CD4-positive, alpha-beta T cell treated with Interleukin-21 for 1 hour (primary cell): ENCODE data around the gene COLEC11.

Source experiments
- DNase-seq: peaks from one replicate; pipeline ENCODE4 v3.0.0-alpha.2; 2020

Gene COLEC11

DNA sequence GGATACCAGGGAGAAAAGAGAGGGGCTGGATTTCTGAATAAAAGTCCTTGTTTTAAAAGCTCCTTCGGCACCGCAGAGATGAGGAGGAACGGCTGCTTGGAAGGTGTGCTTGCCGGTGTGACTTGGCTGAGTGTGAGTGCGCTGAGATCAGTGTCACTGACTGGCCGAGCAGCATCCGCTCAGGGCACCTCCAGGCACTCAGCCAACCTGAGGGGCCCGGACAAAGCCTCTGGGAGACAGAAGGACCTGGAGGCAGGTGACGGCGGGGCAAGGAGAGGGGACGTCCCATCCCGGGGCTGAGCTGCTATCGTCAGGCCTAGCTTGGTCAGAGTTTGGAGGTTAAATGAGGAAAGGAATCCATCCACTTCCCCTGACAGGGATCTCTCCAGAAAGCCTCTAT, 46.3 kb downstream of the COLEC11 start:
- no peak for DNase-seq

DNA sequence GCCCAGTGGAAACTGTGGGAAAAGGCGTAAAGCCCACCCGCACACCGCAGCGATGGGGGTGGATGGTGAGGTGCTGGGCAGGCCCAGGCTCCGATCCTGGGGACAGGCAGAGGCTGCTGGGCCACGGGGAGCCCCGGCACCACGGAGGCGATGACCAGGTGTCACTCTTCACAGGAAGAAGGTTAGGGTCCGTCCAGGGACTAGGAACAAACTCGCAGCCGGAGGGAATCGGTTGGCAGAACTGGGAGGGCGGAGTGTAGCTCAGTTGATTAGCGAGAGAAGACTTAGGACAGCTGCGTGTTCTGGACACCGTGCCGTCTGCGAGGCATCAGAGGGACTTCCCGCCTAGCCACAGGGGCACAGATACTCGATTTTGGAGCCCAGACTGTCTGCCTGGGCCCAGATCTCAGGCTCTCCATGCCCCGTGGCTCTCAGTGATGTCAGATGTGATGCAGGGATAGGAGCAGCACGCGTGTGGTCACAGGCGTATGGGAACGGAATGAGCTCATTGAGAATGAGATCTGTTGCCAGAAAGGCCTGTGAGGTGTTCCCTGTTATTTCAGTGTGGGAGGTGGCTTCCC, 47.0 kb downstream of the COLEC11 start:
- DNase-seq = no peak

DNA sequence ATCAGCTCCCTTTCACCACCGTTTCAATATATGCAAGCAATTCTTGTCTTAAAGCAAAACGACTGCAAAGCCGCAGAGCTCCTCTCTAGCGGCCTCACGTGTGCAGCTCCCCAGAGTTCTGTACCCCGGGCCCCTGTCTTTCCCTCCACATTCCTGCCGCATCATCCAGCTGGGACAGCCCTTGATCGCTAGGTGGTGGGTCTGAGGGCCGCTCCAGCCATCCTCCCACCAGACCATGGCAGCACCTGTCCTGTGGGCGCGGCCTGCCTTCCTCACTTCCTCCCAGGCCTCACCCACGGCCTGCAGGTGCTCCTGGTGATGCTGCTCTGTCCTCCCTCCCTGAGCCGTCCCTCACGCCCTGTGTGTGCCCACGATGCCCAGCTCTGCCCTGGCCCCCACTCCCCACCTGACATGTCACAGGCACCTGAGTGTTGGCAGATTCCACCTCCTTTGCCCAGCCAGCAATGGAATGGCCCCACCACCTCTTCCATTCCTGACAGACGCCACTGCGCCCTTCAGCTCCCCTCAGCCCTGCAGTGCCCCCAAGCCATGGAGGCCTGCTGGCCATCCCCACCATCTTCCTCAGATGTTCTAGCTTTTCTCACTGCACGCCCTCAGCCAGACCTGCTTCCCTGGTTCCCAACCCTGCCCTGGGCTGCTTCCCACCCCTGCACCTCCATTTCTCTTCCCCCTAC, 47.8 kb downstream of the COLEC11 start:
- DNase-seq = no peak

DNA sequence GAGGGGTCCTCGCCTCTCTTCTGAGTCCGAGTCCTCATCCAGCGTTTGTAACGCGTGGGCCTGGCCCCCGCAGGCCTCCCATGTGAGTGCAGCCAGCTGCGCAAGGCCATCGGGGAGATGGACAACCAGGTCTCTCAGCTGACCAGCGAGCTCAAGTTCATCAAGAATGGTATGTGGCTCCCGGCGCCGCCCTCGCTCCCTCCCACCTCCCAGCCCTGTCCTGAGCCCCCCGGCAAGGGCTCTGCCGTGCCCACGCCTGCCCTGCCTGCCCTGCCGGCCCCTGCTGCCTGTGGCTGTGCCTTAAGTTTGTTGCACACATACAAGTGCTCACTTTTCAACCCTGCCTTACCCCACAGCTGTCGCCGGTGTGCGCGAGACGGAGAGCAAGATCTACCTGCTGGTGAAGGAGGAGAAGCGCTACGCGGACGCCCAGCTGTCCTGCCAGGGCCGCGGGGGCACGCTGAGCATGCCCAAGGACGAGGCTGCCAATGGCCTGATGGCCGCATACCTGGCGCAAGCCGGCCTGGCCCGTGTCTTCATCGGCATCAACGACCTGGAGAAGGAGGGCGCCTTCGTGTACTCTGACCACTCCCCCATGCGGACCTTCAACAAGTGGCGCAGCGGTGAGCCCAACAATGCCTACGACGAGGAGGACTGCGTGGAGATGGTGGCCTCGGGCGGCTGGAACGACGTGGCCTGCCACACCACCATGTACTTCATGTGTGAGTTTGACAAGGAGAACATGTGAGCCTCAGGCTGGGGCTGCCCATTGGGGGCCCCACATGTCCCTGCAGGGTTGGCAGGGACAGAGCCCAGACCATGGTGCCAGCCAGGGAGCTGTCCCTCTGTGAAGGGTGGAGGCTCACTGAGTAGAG, 48.7 kb downstream of the COLEC11 start:
- DNase-seq = no peak

DNA sequence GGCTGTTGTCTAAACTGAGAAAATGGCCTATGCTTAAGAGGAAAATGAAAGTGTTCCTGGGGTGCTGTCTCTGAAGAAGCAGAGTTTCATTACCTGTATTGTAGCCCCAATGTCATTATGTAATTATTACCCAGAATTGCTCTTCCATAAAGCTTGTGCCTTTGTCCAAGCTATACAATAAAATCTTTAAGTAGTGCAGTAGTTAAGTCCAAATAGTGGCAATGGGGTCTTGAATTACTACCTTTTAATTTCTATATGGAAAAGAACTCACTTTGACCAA, 49.3 kb downstream of the COLEC11 start:
- DNase-seq = no peak

DNA sequence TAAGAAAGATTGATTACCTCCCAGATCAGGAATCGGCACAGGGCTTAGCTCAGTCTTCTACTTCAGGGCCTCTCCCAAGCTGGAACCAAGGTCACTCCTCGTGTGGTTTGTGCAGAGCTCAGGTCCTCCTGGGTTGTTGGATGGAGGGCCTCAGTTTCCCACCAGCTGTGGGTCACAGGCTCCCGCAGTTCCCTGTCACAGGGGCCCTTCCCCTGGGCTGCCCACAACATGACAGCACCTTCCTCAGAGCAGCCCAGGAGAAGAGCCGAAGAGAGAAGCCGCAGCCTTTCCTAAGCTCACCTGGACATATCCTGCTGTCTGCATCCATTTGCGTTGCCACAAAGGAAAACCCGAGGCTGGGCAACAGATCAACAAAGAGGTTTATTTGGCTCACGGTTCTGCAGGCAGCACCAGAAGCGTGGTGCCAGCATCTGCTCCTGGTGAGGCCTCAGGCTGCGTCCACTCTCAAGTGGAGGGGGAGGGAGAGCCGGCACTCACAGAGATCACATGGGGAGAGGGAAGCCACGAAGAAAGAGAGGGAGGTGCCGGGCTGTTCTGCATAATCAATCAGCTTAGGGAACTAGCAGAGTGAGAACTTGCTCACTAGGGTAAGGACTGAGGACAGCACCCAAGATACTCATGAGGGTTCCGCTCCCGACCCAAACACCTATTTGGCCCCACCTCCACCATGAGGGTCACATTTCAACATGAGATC, 50.1 kb downstream of the COLEC11 start:
- no peak for DNase-seq

DNA sequence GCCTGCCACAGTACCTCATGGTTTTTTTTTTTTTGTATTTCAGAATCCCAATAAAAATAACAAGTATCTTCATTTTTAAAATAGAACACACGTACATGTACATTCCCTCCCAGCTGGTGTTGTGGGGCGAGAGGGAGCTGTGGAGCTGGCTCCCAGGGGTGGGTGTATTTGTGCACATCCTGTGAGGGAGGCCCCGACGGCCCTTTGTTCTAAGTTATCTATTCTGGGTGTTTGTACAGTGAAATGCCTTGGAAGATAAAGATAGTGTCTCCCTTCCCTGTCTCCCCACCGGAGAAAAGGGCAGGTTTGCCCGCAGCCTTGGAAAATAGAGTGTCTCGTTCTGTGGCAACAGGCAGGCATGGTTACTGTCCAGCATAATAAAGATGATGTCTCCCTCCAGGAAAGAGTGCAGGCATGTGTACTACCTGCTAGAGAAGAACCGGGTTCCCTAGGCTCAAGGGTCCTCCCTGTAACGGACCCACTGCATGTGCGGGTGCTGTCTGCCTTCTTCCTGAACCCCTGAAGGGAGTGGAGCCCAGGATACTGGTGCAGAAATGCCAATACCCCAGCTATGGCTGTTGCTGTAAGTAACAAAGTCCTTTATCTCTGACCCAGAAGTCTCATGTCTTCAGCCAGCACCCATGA, 51.0 kb downstream of the COLEC11 start:
- DNase-seq = no peak

DNA sequence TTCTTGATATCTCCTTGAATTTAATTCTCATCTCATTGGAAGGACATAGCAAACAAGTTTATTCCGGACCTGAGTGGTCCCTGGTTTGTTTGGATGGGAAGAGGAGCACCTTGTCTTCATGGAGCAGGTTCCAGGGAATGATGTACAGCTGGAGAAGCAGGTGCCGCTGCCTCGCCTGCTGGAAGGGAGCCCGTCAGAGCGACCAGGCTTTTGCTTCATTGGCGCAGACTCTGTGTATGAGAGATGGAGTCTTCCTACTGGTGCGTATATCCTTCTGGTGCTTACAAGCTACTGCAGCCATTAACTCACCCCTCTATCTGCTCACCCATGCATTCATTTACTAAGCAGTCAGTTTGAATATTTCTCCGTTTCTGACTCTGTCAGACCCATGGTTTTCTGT, 51.5 kb downstream of the COLEC11 start:
- no peak for DNase-seq

DNA sequence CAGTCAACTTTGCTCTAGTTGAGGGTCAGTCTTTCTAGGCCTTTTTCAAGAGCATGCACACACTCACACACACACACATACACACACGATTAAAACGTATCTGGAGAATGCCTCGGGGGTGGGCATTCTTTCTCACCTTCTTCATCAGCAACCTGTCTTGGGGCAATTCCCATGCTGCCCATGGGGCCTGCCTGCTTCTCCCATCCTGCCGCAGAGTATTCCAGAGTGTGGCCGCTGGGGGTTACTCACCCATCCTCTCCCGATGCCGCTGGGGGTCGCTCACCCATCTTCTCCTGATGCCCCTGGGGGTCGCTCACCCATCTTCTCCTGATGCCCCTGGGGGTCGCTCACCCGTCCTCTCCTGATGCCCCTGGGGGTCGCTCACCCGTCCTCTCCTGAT, 52.3 kb downstream of the COLEC11 start:
- DNase-seq = no peak

DNA sequence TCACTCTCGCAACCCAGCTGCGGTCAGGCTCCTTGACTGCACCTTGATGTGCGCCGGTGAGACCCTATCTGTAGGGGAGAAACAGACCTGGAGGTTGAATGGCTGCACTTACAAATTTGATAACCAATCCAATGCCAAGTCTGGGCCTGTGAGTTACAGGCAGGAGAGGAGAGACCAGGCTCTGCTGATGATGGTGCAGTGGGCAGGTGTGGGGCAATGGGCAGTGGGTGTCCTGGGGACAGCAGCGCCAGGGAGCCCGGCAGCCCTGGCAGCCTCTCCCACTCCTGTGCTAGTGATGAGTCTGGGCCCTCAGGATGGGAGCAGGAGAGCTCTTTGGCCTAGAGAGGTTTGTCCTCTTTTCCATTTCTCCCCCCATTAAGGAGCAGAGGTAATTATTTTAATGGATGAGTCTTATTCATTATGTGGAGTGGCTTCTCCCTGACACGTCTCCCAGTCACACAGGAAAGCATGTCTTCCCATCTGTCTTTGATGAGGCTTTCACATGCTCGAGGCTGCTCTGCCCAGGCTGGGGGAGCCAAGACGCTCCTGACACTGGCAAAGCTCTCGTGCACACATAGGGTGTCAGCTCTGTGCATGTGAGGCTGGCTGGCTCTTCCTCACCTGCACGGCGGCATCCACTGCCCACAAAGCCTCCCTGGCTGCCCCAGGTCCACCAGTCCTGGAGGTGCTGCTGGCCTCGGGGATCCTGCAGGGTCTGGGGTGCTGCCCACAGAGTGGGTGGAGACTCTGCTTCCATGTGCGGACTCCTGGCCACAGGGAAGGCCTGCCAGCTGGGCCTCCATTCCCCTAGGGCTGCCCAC, 53.1 kb downstream of the COLEC11 start:
- DNase-seq = no peak

DNA sequence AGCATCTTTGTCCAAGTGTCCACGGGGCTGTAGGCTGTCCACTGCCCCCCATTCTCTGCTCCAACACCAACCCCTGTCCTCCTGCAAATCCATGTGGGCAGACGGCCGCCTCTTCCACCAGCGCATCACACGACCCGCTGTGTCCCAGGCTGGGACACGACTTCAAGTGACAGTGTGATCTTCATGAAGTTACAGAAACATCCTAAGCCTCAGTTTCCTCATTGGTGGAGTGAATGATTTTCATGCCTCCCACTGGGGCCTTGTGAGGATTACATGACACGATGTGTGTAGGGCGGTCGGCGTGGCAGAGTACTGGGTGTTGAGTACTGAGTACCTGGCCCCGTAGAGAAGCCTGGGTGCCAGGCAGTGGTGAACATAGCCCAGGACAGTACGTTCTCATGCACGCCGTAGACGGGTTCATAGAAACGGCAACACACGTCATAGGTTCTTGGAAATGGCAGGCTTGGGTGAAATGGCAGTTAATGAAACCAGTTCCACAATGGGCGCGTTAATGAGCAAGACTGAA, 53.8 kb downstream of the COLEC11 start:
- DNase-seq = no peak

DNA sequence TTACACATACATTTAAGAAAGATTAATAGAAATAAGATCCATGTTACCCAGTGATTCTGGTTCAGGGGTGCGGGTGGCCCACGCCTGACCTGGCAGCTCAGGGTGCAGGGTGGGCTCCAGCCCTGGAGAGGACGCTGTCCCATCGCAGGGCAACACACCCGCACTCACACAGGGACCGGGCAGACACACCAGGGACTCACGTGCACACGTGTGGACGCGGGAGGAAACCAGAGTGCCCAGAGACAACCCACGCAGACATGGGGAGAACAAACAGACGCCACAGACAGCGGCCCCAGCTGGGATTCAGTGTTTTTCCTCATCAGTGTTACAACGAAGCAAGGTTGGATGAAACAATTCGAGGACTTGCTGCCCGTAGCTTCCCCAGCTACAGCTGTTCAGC, 54.7 kb downstream of the COLEC11 start:
- DNase-seq = no peak

DNA sequence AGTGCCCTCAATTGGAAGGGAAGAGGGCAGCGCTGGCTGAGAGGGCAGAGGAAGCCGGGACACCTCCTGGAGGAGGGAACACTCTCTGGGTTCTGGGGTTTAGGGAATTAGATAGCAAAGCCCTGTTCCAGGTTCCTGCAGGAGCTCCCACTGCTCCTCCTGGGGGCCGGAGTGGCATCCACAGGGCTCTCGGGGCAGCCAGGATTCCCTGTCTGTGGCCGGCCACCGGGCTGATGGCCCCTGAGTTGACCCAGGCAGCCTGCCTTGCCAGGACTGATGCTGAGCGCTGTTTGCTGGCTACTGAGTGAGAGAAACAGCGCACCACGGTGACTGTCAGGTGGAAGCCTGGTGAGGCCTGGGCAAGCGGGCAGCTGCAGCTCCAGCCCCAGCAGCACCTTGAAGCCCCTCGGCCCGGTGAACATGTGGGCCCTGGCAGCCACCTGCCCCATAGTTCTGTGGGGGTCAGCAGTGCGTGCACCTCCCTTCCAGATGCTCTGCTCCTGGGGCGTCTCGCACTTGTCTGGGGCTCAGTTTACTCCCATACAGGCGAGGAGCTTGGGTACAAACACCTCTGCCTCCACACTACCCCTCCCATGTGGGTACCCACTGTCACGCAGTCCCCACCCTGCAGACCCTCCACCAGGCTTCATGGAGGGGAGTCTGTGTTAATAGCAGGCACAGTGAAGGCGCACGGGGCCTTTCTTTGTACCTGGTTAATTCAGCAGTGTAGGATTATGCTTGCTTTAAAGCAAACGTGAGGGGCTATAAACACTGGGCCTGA, 55.4 kb downstream of the COLEC11 start:
- no peak for DNase-seq

DNA sequence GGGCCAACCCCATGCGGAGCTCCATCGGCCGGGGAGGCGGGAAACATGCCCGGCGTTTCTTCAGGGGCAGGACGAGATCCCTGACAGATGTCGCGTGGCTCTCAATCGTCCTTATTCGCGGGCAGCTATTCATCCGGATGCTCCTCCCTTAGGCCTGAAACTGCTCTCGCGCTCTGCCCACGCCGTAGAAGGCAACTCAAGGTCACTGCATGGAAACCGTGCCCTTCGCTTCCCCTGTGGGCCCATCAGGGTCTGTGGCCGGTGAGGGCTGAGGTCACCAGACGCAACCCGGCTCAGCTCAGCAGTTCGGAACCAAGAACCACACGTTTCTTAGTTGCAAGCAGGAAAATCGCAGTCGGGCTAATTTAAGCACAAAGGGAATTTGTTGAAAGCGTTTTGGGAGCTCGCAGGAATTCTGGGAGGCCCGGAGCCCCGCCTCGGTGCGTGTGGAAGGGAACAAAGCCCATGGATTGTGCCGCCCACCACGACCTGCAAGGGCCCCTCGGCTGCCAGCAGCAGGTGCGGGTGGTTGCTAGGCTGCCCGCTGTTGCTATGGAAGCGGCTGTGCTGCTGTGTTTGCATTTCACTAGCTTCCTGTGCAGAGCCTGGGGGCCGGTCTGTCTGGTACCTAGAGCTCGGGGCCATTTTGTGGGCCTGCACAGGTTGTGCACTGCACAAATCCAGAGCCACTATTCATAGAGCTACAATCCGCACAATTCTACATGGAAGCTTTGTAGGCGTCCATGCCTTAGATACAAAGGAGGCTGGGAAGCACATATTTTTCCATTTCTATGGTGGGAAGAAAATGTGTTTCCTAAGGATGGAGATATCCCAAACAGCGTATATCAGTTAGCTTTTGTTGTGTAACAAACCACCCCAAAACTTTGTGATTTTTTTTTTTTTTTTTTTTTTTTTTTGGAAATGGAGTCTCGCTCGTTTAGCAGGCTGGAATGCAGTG, 57.1 kb downstream of the COLEC11 start:
- peak; percentile 76 for DNase-seq

DNA sequence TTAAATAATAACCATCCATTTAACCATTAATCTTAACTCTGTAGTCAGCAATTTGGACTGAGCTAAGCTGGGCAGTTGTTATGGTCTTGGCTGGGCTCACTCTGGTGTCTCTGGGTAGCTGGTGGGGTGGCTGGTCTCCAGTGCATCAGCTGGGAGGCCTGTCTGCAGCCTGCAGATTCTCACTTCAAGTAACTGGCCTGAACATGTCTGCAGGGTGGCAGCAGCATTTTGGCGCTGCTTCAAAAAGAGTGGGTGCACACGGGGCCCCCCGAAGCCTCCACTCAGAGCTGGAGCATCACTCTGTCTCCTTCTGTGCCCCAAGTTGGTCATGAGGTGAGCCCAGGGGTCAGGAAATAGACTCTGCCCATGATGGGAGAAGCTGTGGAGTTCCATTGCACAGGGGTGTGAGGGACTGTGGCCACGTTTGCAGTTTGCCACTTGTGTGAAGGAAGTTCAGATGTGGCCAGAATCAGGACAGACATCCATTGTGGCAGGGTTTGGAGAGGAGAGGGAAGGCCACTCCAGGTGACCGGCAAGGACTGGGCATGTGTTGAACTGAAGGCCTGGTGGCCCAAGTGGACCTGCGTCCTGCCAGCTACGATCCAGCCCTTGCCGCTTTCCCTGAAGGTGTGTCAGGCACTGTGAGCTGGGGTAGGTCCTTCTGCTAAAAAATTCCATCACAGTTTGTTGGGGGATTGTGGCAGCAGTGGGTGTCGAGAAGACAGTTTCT, 58.1 kb downstream of the COLEC11 start:
- no peak for DNase-seq

DNA sequence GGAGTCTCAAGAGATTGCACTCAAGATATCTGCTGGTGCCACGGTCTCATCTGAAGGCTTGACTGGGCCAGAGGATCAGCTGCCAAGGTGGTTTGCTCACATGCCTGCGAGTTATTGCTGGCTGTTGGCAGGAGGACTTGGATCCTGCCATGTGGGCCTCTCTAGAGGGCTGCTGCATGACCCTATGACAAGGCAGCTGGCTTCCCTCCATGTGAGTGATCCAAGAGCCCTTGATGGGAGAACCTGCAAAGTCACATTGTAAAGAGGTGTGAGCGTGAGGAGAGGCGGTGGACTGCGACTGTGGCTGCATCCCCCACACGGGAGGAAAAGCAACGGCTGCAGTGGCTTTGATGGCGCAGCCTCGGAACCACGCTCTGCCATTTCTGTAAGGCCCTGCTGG, 59.1 kb downstream of the COLEC11 start:
- DNase-seq = no peak

DNA sequence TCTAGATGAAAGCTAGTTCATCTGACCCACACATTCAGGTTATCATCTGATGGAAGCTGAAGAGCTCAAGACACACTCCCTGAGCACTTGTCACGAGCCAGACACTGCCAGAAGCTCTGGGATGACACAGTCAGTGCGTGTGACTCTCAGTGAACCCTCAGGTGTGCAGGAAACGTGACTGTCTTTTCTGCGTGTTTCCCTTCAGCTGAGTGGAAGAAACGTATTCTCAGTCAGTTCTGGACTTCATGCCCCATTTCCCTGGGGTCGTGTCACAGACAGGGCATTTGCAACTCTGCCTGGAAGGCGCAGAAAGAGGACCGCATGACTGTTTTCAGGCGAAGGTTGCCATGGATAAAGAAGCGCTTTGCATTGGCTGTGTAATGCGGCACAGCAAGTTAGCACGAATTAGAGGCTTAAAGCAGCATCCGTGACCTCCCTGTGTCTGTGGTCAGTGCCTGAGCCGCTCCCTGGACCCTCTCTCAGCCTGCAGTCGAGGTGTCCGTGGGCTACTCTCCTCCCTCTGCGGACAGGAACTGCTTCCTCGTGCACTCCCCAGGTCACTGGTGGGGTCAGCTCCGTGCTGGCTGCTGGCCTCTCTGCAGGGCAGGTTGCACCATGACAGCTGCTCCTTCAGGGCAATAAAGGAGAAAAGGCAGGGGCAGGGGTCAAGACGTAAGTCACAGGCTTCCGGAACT, 59.8 kb downstream of the COLEC11 start:
- DNase-seq = no peak
